Posterior vena cava (tissue), 2 donors: ENCODE data around the gene MGP. TPM values are rescaled to one million over a fixed set of nuclear protein-coding genes. Genes with fewer than 3 reads are reported as not detected.

Source experiments
- DNase-seq: peaks from one replicate; pipeline ENCODE4 v3.0.0-alpha.2; 2020; ENCODE audit warnings: low spot score
- intact Hi-C, 2 donors: fragments of 100-400 bp; cut with DNase I; formaldehyde crosslinking; loops; one replicate each; pipeline versions ENCODE4 v1.14.1 to v1.14.2; 2022 to 2023
- total RNA-seq, 2 donors: library from RNA; stranded (reverse); fragmentation: NEBNext Ultra II Directional; extraction: Animal tissue kit (Norgen Biotek cat#: 25700); gene quantifications; one replicate each; pipeline ENCODE4 v1.2.1, GENCODE V29; 2021
- donor health status: DM: yes; HTN: yes; CAD: no.
- donor health status: DM: yes; HTN: yes; CAD: no.

The MGP gene
- total RNA-seq, 2 donors from 2014 or later, result 4,815 to 5,579 TPM

DNA sequence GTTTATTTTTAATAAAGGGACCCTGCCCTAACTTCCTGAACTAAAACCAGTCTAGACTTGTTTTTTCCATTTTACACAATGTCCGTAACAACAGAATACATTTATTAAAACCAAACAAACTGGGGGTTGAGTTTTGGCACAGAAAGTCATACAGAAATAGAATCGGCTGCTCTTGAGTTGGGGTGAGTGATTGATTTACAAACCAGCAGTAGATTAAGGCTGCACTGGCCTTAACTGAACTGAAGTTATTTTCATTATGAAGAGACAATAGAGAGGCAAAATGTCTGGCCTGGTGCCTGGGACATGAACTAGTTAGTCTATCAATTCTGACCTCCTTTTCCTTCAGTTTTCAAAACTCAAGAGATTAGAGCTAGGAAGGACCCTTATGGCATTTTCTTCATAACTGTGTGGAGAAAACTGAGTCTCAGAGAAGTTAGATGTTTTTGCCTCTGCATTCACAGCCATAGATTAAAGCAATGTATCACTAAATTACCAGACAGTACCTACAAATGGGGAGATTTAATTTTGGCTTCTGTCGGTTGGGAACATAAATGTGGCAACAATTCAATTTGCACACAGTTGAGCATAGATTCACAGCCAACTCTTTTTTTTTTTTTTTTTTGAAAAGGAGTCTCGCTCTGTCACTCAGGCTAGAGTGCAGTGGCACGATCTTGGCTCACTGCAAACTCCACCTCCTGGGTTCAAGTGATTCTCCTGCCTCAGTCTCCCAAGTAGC is 19.8 kb upstream of the MGP start:
- DNase-seq, result no peak
- intact Hi-C loops, result loop anchor here in 1 of 2 donors (5.0 kb wide), 1 partner anchor 723 kb away; no protein-coding TSS in a partner anchor

DNA sequence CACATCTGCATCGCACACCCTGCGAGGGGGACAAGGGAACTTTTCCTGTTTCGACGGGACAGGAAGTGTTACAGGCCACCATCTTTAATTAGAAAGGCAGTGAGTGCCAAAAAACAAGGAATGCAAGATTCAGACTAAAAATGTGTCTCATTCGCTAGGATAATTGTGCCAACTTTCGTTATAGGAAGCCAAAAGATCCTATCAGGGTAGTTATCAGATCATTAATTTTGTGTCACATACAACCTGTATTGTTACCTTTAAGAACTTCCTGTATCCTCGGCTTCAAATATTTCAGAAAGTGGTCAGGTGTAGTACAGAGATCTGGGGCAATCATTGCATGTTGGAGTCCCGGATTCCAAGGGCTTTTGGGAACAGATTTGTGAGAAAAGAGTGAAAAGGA is 19.2 kb upstream of the MGP start:
- intact Hi-C loops, result loop anchor here in 1 of 2 donors (5.0 kb wide), 1 partner anchor 723 kb away; no protein-coding TSS in a partner anchor
- no peak for DNase-seq

GRCh38 chr12:14903386-14904098 is 17.9 kb upstream of the MGP start:
- no peak for DNase-seq
- intact Hi-C loops, result no loop called here

- DNase-seq, result no peak
- intact Hi-C loops, result no loop called here
Observed at GRCh38 chr12:14902465-14902864, 16.8 kb upstream of the MGP start.

DNA sequence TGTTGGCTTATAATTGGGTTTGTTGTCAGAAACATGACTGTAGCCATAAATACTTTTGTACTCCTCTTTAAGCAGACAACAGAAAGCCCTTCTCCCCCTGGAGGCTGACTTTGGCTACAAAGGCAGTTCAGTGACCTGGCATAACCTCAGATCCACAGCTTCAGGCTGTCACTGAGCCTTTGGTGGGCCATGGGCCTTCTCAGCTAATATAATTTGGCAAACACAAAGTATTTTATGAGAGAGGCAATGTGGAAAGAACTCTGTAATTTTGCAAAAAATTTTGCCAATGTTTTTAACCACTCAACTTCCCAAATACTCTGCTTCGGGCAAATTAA is 15.5 kb upstream of the MGP start:
- DNase-seq, result no peak
- intact Hi-C loops, result no loop called here

- intact Hi-C loops, result no loop called here
- no peak for DNase-seq
Observed at GRCh38 chr12:14900521-14901227, 15.0 kb upstream of the MGP start.

DNA sequence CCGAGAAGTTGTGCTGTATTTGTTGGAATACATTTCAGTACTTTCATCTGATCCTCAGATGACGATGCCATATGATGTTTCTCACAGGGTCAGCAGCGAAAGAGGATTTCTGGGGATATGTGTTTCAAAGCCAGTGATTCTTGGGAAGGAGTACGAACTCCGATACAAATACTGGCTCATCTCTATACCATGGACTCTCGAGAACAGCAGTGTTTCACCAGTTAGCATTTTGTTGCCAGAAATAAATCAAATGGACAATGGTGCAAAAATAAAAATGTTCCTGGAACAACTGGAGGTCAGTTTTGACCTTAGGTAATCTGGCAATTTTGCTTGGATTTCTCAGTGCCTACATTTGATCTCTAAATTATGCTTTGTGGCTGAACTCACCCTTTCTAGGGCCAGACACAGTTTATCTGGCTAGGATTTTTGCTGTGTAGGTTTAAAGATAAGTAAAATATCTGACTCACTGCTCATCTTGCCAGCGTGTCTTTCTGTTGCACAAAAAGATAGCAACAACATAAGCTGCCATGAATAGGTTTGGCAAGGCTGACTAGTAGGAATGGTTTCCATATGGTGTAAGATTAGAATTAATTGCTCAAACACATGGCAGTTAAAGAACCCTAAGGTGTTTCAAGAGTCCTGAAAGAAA is 11.0 kb upstream of the MGP start:
- intact Hi-C loops, result no loop called here
- DNase-seq, result no peak

DNA sequence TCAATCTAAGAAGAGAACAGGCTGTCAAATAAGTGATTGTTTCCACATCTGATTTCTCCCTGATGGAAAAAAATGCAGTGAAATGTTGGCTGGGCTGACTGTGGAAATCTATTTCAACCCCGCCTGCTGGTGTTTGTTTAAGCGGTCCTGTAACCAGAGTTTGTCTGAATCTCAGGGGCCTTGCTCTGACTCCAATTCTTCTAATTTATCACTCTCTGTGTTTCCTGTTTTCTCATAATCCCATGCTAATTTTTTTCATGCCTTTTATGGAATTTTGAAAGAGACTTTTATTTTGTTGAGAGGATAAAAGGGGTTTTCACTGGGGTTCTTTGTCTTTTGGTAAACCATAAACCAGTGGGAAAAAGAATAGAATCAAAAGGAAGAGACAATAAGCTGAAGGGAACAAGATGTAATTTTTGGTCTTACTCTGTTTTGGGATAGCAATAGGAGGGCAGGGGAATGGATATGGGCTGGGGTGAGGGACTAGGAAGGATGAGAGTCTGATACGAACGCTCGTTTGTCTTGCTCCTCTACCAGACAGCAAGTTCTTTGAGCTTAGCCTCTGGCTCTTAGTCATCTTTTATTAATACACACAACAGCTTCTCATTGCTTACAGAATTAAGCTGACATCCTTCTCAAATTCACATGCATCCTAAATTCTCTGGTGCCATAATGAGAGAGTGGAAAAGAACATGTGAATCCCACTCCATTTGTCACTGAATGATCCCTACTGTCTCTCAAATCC is 8.0 kb upstream of the MGP start:
- no peak for DNase-seq
- intact Hi-C loops, result loop anchor here (2.0 to 5.0 kb wide), 2 partner anchors 46 to 53 kb away; no protein-coding TSS in a partner anchor

- intact Hi-C loops, result loop anchor here (2.0 to 5.0 kb wide), 2 partner anchors 46 to 52 kb away; no protein-coding TSS in a partner anchor
- peak; percentile 84 for DNase-seq
Observed at GRCh38 chr12:14892726-14893505, 7.3 kb upstream of the MGP start.

- no peak for DNase-seq
- intact Hi-C loops, result loop anchor here in 1 of 2 donors (5.0 kb wide), 1 partner anchor 43 kb away; no protein-coding TSS in a partner anchor
Observed at GRCh38 chr12:14890701-14891100, 5.0 kb upstream of the MGP start.

DNA sequence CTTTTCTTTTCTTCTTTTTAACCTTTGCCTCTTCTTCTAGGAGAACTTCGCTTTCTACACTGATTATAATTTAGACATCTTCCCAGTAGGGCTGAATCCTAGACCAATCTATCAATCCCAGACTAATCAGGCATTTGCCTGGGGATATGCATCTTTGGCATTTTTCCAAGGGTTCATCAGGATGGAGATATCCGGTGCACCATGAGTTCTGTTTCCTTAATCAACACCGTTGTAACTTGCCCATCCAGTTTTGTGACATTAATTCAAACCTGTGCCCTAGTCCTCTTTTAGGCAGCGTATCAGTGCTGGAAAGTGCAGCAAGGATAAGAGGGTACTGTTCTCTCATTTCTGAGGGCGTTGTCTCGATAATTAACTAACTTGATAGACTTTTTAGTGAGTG is 617 bp upstream of the MGP start:
- intact Hi-C loops, result no loop called here
- DNase-seq, result no peak

DNA sequence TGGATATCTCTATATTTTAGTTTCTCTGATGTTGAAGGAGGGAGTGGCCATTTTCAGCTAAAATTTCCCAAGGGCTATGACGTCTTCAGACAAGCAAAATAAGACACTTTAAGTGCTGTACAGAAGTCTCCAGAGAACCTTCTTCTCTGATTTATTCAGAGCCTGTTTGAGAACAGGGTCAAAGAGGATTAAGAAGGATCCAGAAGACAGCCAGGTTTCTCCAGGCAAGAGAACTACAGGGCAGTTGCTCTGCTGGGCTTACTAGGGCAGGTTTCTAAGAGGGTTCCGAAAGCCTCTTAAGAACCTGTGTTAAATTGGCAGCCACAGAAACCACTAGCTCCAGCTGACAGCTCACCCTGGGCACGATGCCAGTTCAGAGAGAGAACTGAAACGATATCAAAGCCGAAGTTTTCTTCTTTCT is 1.2 kb downstream of the MGP start:
- peak; percentile 93 for DNase-seq
- intact Hi-C loops, result no loop called here

DNA sequence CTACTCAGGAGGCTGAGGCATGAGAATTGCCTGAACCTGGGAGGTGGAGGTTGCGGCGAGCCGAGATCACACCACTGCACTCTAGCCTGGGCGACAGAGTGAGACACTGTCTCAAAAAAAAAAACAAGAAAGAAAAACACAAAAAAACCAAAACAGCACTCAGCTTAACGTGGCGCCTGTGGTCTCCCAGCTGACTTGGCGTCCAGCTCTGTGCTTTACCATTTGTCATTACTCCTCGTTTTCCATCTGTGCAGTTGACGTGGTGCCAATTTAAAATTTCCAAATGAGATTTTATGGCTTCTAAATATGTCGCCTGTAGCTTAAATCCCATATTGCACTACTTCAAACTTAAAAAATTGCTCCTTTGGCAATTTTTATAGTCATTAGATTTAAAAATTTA is 2.0 kb downstream of the MGP start:
- DNase-seq, result peak; percentile 67
- intact Hi-C loops, result no loop called here

DNA sequence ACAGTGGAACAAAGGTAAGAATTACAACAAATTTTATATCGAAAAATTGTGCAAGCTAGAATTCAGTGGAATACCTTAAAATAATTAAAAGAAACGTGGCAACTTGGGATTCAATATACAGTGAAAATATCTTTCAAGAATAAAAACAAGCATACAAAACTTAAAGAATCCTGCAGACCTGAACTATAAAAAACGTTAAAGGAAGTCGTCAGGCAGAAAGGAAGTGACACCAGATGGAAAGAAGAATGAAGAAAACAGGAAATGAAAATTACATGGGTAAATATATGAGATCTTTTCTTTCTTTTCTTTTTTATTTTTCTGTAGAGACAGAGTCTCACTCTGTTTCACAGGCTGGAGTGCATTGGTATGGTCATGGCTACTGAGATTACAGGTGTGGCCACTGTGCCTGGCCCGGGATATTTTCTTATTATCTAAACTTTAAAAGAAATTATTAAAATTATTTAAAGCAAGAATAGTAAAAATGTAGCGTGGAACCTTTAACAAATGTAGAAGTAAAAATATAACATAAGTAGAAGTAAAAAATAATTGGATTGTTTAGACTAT is 4.7 kb downstream of the MGP start:
- intact Hi-C loops, result no loop called here
- DNase-seq, result no peak

DNA sequence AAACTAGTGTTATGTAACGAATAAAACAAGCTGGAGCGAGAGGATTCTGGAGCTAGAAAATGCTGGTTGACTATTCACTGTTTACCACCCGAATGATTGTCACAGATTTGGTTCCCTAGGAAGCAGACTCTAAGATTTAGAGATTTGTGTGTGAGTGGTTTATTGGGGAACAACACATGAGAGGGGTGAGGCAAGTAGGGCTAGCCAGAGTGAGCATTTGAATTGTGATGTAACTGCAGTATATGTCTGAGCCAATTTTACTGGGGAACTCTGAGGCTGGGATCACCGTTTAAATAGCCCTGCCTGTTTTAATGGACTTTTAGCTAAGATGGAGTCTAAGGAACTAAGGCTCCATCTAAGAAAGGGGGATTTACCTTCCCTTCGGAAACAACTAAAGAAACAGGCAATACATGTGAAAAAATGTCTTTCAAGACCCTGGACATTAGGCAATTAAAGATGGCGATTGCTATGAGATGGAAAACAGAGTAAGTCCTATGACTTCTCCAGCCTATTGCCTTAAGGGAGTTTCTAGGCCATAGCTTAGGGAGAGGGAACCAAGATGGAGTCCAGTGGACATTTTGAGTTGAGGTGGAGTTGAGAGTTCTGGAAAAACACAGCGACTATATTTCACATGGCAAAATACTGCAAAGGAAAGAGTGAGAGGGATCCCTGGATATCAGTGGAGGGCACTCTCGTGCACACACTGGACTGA is 6.3 kb downstream of the MGP start:
- DNase-seq, result no peak
- intact Hi-C loops, result no loop called here

DNA sequence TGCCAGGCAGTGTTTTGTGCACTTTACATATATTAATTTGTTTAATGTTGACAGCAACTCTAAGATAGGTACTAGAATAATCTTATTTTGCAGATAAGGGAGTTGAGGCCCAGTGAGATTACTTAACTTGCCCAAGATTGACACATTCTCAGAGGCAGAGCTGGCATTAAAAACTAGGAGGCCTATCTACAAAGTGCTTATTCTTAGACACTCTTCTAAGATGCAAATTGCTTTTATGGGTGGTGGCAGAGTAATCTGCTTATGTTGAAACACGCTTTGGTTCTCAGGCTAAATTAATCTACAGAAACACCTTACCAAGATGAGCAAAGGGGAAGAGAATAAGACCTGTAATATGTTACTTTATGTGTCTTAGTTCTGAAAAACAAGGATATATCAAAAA is 7.2 kb downstream of the MGP start:
- intact Hi-C loops, result no loop called here
- DNase-seq, result no peak

GRCh38 chr12:14876833-14877232 is 8.8 kb downstream of the MGP start:
- intact Hi-C loops, result no loop called here
- no peak for DNase-seq
